ENCODE results near the gene KCND1. TPM values are rescaled to one million over a fixed set of nuclear protein-coding genes. Genes with fewer than 3 reads are reported as not detected.

KCND1 gene
- total and polyA plus RNA-seq, 12 donors = 0.13 to 1.7 (median 0.36) TPM

- Histone ChIP-seq H3K9me3 (no peaks in the 10 kb centered on the region), H3K4me3 (no peak overlapping the region), H3K27me3 (no peaks in the 10 kb centered on the region), H3K36me3 (peaks cover 0 to 39% (median 0%) of the 10 kb centered on the region in 9 donors), H3K4me1 (peaks cover 0 to 66% (median 18%) of the 10 kb centered on the region in 9 donors), H3K27ac (peak overlapping the region in 1 of 10 donors; percentile 89)
- intact Hi-C loops (cut with DNase I) = no loop called here
- ATAC-seq (no peak), DNase-seq (no peak)
- WGBS, 2 donors = 84 to 94% methylated on average over 2 of the region's 2 CpGs
- no peak for TF ChIP-seq CTCF (IDR thresholded peaks at IDR 0.05)
Observed at GRCh38 chrX:48940404-48940955, 31.2 kb downstream of the KCND1 start.

- 80 to 82% methylated on average over 3 of the region's 3 CpGs for WGBS, 2 donors
- no peaks in the 10 kb centered on the region for H3K9me3 ChIP-seq
- ATAC-seq (no peak), DNase-seq (no peak)
- no peak for TF ChIP-seq CTCF (IDR thresholded peaks at IDR 0.05)
- H3K4me3 ChIP-seq = no peak overlapping the region
- H3K36me3 ChIP-seq = peaks cover 0 to 43% (median 0%) of the 10 kb centered on the region in 9 donors
- H3K27me3 ChIP-seq = no peaks in the 10 kb centered on the region
- peak overlapping the region in 2 of 10 donors; percentile 29 to 89 for H3K27ac ChIP-seq
- H3K4me1 ChIP-seq = peaks cover 0 to 74% (median 18%) of the 10 kb centered on the region in 9 donors
- intact Hi-C loops (cut with DNase I) = no loop called here
Observed at GRCh38 chrX:48939524-48940228, 32.0 kb downstream of the KCND1 start.

- Histone ChIP-seq H3K36me3 (peaks cover 0 to 51% (median 0%) of the 10 kb centered on the region in 9 donors), H3K9me3 (no peaks in the 10 kb centered on the region), H3K4me1 (peaks cover 0 to 74% (median 18%) of the 10 kb centered on the region in 9 donors), H3K27ac (peak overlapping the region in 2 of 10 donors; percentile 29 to 89), H3K4me3 (no peak overlapping the region), H3K27me3 (no peaks in the 10 kb centered on the region)
- intact Hi-C loops (cut with DNase I) = no loop called here
- DNase-seq (no peak), ATAC-seq (no peak)
- 78 to 82% methylated on average over 1 of the region's 1 CpG for WGBS, 2 donors
- no peak for TF ChIP-seq CTCF (IDR thresholded peaks at IDR 0.05)
Observed at GRCh38 chrX:48938721-48939425, 32.8 kb downstream of the KCND1 start.

- no peak for TF ChIP-seq CTCF (IDR thresholded peaks at IDR 0.05)
- DNase-seq (peak; percentile 34 to 37), ATAC-seq (peak; percentile 38 to 80 (median 70))
- H3K4me1 ChIP-seq = peaks cover 0 to 71% (median 18%) of the 10 kb centered on the region in 9 donors
- peaks cover 0 to 53% (median 0%) of the 10 kb centered on the region in 9 donors for H3K36me3 ChIP-seq
- peak overlapping the region in 8 of 10 donors; percentile 5 to 89 (median 28) for H3K27ac ChIP-seq
- intact Hi-C loops (cut with DNase I) = no loop called here
- H3K27me3 ChIP-seq = no peaks in the 10 kb centered on the region
- 24 to 44% methylated on average over 9 of the region's 9 CpGs for WGBS, 2 donors
- H3K4me3 ChIP-seq = peak overlapping the region in 1 of 10 donors; percentile 29
- no peaks in the 10 kb centered on the region for H3K9me3 ChIP-seq
Observed at GRCh38 chrX:48937054-48937907, 34.4 kb downstream of the KCND1 start.
